Liver (tissue), 9 donors: ENCODE results near the gene ENPP4. TPM values are rescaled to one million over a fixed set of nuclear protein-coding genes. Genes with fewer than 3 reads are reported as not detected.

Source experiments
- DNase-seq: peaks from one replicate; pipeline ENCODE4 v3.0.0-alpha.2; 2017; ENCODE audit warnings: low spot score
- H3K27ac ChIP-seq, 2 donors: one replicate each; pipeline ENCODE4 v1.7.0; 2013; ENCODE audit warnings: inconsistent platforms in 2 of 2, low read length in 2 of 2, control low read depth in 1 of 2, low read depth in 1 of 2, mild to moderate bottlenecking in 1 of 2
- H3K27me3 ChIP-seq, 4 donors: one replicate each; pipeline versions ENCODE4 v1.6.1 to v1.7.0; 2013; ENCODE audit warnings: low read length in 3 of 4, inconsistent platforms in 1 of 4, mild to moderate bottlenecking in 1 of 4, moderate library complexity in 1 of 4; ENCODE audit not compliant: control insufficient read depth in 4 of 4, insufficient read depth in 4 of 4
- H3K36me3 ChIP-seq, 4 donors: one replicate each; pipeline versions ENCODE4 v1.6.1 to v1.7.0; 2013; ENCODE audit warnings: low read length in 3 of 4, mild to moderate bottlenecking in 3 of 4, low read depth in 1 of 4, moderate library complexity in 1 of 4; ENCODE audit not compliant: control insufficient read depth in 4 of 4, insufficient read depth in 3 of 4
- H3K4me1 ChIP-seq, 4 donors: one replicate each; pipeline versions ENCODE4 v1.6.1 to v1.7.0; 2013; ENCODE audit warnings: low read length in 3 of 4, mild to moderate bottlenecking in 3 of 4, moderate library complexity in 1 of 4; ENCODE audit not compliant: control insufficient read depth in 4 of 4, insufficient read depth in 4 of 4
- H3K4me3 ChIP-seq, 3 donors: one replicate each; pipeline versions ENCODE4 v1.6.1 to v1.7.0; 2013; ENCODE audit warnings: low read length in 3 of 3, control low read depth in 1 of 3, low read depth in 1 of 3, mild to moderate bottlenecking in 1 of 3
- H3K9ac ChIP-seq, 2 donors: one replicate each; pipeline ENCODE4 v1.7.0; 2013; ENCODE audit warnings: low read length in 2 of 2, mild to moderate bottlenecking in 2 of 2, moderate library complexity in 2 of 2, control low read depth in 1 of 2, low read depth in 1 of 2
- H3K9me3 ChIP-seq, 4 donors: one replicate each; pipeline versions ENCODE4 v1.6.1 to v1.7.0; 2013; ENCODE audit warnings: low read length in 3 of 4; ENCODE audit not compliant: control insufficient read depth in 4 of 4
- CTCF ChIP-seq: fragments of 150-350 bp; IDR thresholded peaks from 2 replicates; pipeline ENCODE4 v1.5.1; 2017; ENCODE audit warnings: improper control_type of control experiment, low read depth, low read length; ENCODE audit not compliant: missing input control
- EGR1 ChIP-seq, 2 donors: IDR thresholded peaks; 2 replicates each; pipeline ENCODE4 v1.6.1; 2016 to 2018; ENCODE audit warnings: antibody characterized with exemption in 2 of 2, low read depth in 2 of 2
- FOXA1 ChIP-seq: IDR thresholded peaks from 2 replicates; pipeline ENCODE4 v1.6.1; 2016; ENCODE audit warnings: antibody characterized with exemption
- FOXA2 ChIP-seq: IDR thresholded peaks from 2 replicates; pipeline ENCODE4 v1.6.1; 2016; ENCODE audit warnings: antibody characterized with exemption
- GABPA ChIP-seq, 2 donors: IDR thresholded peaks in 1 of 2; conservative IDR thresholded peaks in 1 of 2; 2 replicates each; pipeline ENCODE4 v1.6.1; 2016; ENCODE audit warnings: antibody characterized with exemption in 2 of 2, mild to moderate bottlenecking in 1 of 2, moderate library complexity in 1 of 2
- HNF4A ChIP-seq, 2 donors: conservative IDR thresholded peaks; 2 replicates each; pipeline ENCODE4 v1.6.1; 2016; ENCODE audit warnings: antibody characterized with exemption in 2 of 2, mild to moderate bottlenecking in 2 of 2
- JUND ChIP-seq, 2 donors: IDR thresholded peaks; 2 replicates each; pipeline ENCODE4 v1.6.1; 2016; ENCODE audit warnings: antibody characterized with exemption in 2 of 2
- MAX ChIP-seq: IDR thresholded peaks from 2 replicates; pipeline ENCODE4 v1.6.1; 2016; ENCODE audit warnings: antibody characterized with exemption
- RAD21 ChIP-seq, 2 donors: IDR thresholded peaks; 2 replicates each; pipeline ENCODE4 v1.6.1; 2016; ENCODE audit warnings: antibody characterized with exemption in 2 of 2, mild to moderate bottlenecking in 2 of 2
- REST ChIP-seq: IDR thresholded peaks from 2 replicates; pipeline ENCODE4 v1.6.1; 2016; ENCODE audit warnings: antibody characterized with exemption, mild to moderate bottlenecking
- SP1 ChIP-seq: IDR thresholded peaks from 2 replicates; pipeline ENCODE4 v1.6.1; 2018; ENCODE audit warnings: antibody characterized with exemption, mild to moderate bottlenecking
- TAF1 ChIP-seq: conservative IDR thresholded peaks from 2 replicates; pipeline ENCODE4 v1.6.1; 2016; ENCODE audit warnings: antibody characterized with exemption, mild to moderate bottlenecking
- YY1 ChIP-seq: IDR thresholded peaks from 2 replicates; pipeline ENCODE4 v1.6.1; 2016; ENCODE audit warnings: antibody characterized with exemption, mild to moderate bottlenecking
- WGBS: extraction: QIAGEN DNeasy Blood & Tissue Kit; methylation state at CpG from one replicate; pipeline ENCODE4 v1.1.7; 2013; 5-methylcytosine and 5-hydroxymethylcytosine counted together
- polyA plus RNA-seq, 2 donors: library from polyadenylated mRNA; stranded (reverse) in 1 of 2; unstranded in 1 of 2; fragments of 200-250 nt in 1 of 2; fragments of >200 nt in 1 of 2; fragmentation: Nextera tagmentation in 1 of 2; extraction: Ambion mirVana in 1 of 2; gene quantifications; one replicate each; pipeline versions ENCODE4 v1.2.1 to v1.2.3, GENCODE V29; 2013 to 2015
- total RNA-seq, 2 donors: library from RNA; depleted of rRNA; stranded (reverse); fragments of >200 nt; gene quantifications; one replicate each; pipeline ENCODE4 v1.2.3, GENCODE V29; 2014
- TF ChIP-seq, protein P1 (sequence below): IDR thresholded peaks from 2 replicates; pipeline ENCODE4 v1.6.1; 2016; ENCODE audit warnings: antibody characterized with exemption
- donor health status: healthy.
- donor health status: healthy.
- donor health status: healthy.
- donor health status: healthy.
- donor health status: healthy.

Gene ENPP4
- total and polyA plus RNA-seq, 4 donors = 3.6 to 12.6 (median 4.8) TPM

GRCh38 chr6:46099952-46100351 lies 29.8 kb upstream of the ENPP4 start:
- H3K4me1 ChIP-seq = peaks cover 0 to 1% (median 0%) of the 10 kb centered on the region in 4 donors
- no peak overlapping the region for H3K4me3 ChIP-seq
- TF ChIP-seq YY1 (no peak), FOXA1 (no peak)
- DNase-seq = no peak
- WGBS = 80% methylated on average over 3 of the region's 3 CpGs
- H3K9ac ChIP-seq = no peak overlapping the region
- no peaks in the 10 kb centered on the region for H3K36me3 ChIP-seq
- no peaks in the 10 kb centered on the region for H3K27me3 ChIP-seq
- peaks cover 0 to 3% (median 1%) of the 10 kb centered on the region in 4 donors for H3K9me3 ChIP-seq
- H3K27ac ChIP-seq = no peak overlapping the region

- WGBS = 87% methylated on average over 3 of the region's 3 CpGs
- Histone ChIP-seq H3K4me3 (no peak overlapping the region), H3K27me3 (no peaks in the 10 kb centered on the region), H3K4me1 (peaks cover 0 to 1% (median 0%) of the 10 kb centered on the region in 4 donors), H3K27ac (no peak overlapping the region), H3K9ac (no peak overlapping the region), H3K36me3 (no peaks in the 10 kb centered on the region), H3K9me3 (no peaks in the 10 kb centered on the region)
- DNase-seq = no peak
- TF ChIP-seq REST (no peak), HNF4A (conservative IDR thresholded peaks at IDR 0.05) (no peak), GABPA (IDR thresholded peaks at IDR 0.05 in 1 of 2, conservative IDR thresholded peaks at IDR 0.05 in 1 of 2) (no peak), JUND (IDR thresholded peaks at IDR 0.05) (no peak), CTCF (no peak), FOXA2 (no peak), RAD21 (IDR thresholded peaks at IDR 0.05) (no peak), EGR1 (IDR thresholded peaks at IDR 0.05; ENCODE audit: low read depth in 2 of 2) (no peak), MAX (no peak), TAF1 (no peak), FOXA1 (no peak), SP1 (no peak)
- TF ChIP-seq, protein P1, sequence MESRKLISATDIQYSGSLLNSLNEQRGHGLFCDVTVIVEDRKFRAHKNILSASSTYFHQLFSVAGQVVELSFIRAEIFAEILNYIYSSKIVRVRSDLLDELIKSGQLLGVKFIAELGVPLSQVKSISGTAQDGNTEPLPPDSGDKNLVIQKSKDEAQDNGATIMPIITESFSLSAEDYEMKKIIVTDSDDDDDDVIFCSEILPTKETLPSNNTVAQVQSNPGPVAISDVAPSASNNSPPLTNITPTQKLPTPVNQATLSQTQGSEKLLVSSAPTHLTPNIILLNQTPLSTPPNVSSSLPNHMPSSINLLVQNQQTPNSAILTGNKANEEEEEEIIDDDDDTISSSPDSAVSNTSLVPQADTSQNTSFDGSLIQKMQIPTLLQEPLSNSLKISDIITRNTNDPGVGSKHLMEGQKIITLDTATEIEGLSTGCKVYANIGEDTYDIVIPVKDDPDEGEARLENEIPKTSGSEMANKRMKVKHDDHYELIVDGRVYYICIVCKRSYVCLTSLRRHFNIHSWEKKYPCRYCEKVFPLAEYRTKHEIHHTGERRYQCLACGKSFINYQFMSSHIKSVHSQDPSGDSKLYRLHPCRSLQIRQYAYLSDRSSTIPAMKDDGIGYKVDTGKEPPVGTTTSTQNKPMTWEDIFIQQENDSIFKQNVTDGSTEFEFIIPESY = no peak
Measured at GRCh38 chr6:46102123-46102522, 27.7 kb upstream of the ENPP4 start.
